ENCODE measurements around the gene RPS6KA5.
"Not testable (repeated sequence)": the region's sequence is repeated elsewhere in the genome, so short reads cannot be mapped to it uniquely, and the experiment has no call there.

Gene RPS6KA5

DNA sequence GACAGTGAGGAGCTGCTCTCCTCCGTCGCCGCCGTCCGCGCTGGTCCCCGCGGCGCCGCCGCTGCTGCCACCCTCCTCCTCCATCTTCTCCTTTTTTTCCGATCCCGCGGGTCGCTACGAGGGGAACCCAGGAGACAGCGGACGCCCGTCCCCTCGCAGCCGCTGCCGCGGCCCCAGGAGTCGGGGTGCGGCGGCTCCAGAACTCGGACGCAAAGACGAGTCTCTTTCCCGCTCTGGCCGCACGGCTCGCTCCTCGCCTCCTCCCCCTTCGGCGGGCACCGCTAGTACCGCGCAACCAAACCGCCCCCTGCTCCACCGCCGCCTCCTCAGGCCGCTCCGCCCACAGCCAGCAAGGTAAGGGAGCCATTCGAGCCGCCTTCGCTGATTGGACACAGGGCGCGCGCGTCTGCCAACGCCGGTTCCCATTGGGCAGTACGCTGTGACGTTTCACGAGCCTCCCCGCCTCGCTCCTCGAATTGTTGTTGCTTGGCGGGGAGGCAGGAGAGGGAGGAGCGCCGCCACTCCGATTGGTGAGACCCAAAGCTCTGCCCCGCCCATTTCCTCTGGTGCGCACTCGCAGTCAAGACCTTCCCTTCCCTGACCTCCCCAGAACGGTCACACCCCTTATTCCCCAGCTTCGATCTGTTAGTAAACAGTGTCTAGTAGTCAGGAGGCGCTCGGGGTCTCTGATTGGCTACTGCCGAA lies at the start of gene RPS6KA5:
Gene RPS6KA5, minus strand, starts transcription at position 291 of the 705 bp plus-strand sequence. Its CDS starts 207 bp downstream, at position 84.
- TF ChIP-seq, protein P1, sequence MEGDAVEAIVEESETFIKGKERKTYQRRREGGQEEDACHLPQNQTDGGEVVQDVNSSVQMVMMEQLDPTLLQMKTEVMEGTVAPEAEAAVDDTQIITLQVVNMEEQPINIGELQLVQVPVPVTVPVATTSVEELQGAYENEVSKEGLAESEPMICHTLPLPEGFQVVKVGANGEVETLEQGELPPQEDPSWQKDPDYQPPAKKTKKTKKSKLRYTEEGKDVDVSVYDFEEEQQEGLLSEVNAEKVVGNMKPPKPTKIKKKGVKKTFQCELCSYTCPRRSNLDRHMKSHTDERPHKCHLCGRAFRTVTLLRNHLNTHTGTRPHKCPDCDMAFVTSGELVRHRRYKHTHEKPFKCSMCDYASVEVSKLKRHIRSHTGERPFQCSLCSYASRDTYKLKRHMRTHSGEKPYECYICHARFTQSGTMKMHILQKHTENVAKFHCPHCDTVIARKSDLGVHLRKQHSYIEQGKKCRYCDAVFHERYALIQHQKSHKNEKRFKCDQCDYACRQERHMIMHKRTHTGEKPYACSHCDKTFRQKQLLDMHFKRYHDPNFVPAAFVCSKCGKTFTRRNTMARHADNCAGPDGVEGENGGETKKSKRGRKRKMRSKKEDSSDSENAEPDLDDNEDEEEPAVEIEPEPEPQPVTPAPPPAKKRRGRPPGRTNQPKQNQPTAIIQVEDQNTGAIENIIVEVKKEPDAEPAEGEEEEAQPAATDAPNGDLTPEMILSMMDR (IDR thresholded peaks at IDR 0.05): peak; percentile 76

DNA sequence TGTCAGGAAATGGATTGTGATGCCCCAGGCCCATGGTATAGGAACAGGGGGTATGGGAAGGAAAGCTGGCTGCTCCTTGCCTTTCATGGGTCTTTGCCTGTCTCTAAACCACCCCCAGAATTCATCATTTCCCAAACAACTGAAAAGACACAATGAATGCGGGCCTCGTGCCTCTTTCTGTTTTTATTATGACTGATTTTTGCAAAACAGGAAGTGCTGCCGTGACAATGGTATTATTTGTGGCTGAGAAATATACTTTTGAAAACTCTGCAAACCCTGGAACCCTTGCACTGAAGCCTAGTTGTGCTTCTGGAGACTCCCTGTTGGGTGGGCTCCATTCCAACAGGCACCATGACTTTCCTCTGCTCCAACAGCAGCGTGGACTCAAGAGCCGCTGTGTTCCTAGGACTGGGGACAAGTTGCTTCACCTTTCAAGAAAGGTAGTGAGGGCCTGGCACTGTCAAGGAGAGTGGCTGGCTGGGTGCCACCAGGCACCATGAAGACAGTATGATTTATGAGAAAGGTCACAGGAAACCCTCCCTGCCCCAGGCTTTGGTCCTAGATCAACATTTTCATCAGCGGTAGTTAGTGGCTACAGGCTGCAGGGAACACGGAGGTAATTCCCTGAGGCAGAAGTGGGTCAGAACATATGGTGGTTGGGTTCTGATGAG lies 48.6 kb upstream of the RPS6KA5 start:
- no peaks in the 10 kb centered on the region for H3K36me3 ChIP-seq
- peaks cover 42 to 45% of the 10 kb centered on the region in 2 experiments for H3K4me1 ChIP-seq (ENCODE audit: control insufficient read depth in 1 of 2, insufficient read depth in 1 of 2, low read depth in 1 of 2, low read length in 1 of 2)
- H3K4me3 ChIP-seq (ENCODE audit: low read depth in 1 of 2, low read length in 1 of 2): peak overlapping the region in 1 of 2 experiments; percentile 40
- H3K27ac ChIP-seq: peak overlapping the region; percentile 93
- TF ChIP-seq, protein P1 (IDR thresholded peaks at IDR 0.05): no peak
- H3K27me3 ChIP-seq: no peaks in the 10 kb centered on the region
- no peaks in the 10 kb centered on the region for H3K9me3 ChIP-seq

More for the DNA sequence above, at the start of gene RPS6KA5:
- H3K36me3 ChIP-seq: no peaks in the 10 kb centered on the region
- H3K9me3 ChIP-seq: no peaks in the 10 kb centered on the region
- peaks cover 42 to 46% of the 10 kb centered on the region in 2 experiments for H3K4me1 ChIP-seq (ENCODE audit: control insufficient read depth in 1 of 2, insufficient read depth in 1 of 2, low read depth in 1 of 2, low read length in 1 of 2)
- H3K27ac ChIP-seq: peak within 1 kb of the TSS; percentile 99
- H3K4me3 ChIP-seq (ENCODE audit: low read depth in 1 of 2, low read length in 1 of 2): peak within 1 kb of the TSS; percentile 86 to 92
- H3K27me3 ChIP-seq: no peaks in the 10 kb centered on the region

DNA sequence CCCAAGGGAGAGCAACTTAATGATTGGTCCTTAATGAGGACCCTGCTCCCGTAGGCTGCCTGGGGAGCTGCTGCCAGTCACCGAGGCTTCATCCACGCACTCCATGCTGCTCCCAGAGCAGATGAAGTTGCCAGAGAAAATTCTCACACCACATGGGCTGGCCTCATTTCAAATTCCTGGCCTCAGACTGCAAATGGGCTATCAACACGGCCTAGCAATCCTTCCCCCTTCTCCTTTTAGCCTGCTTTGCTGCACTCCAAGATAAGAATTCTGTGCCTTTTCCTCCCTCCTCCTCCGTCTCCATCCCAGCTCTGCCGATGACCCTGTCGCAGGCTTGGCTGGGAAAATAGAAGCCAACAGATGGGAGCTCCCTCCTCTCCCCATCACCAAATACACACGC lies 42.7 kb upstream of the RPS6KA5 start:
- TF ChIP-seq, protein P1 (IDR thresholded peaks at IDR 0.05): no peak
- no peak overlapping the region for H3K27ac ChIP-seq
- no peaks in the 10 kb centered on the region for H3K9me3 ChIP-seq
- H3K36me3 ChIP-seq: no peaks in the 10 kb centered on the region
- H3K4me3 ChIP-seq (ENCODE audit: low read depth in 1 of 2, low read length in 1 of 2): no peak overlapping the region
- H3K4me1 ChIP-seq (ENCODE audit: control insufficient read depth in 1 of 2, insufficient read depth in 1 of 2, low read depth in 1 of 2, low read length in 1 of 2): peaks cover 6 to 7% of the 10 kb centered on the region in 2 experiments
- H3K27me3 ChIP-seq: no peaks in the 10 kb centered on the region

DNA sequence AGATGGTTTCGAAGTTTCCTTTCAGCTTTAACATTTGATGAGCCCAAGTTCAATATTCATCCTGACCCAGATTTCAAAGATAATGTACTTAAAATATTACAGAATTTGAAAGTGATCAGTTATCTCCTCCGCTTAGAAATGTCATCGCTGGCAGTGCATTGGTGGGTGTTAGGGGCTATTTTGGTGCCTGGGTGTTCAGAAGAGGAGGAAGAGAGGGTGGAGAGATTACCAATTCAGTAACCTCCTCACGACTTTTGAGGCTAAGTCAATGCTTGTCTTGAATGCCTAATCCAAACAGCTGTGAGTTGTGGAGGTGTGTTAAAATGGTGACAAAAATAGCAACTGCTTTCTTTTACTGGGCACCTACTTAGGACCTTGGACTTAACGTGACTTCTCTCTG lies 39.7 kb upstream of the RPS6KA5 start:
- TF ChIP-seq, protein P1 (IDR thresholded peaks at IDR 0.05): no peak
- H3K4me1 ChIP-seq (ENCODE audit: control insufficient read depth in 1 of 2, insufficient read depth in 1 of 2, low read depth in 1 of 2, low read length in 1 of 2): no peaks in the 10 kb centered on the region
- H3K4me3 ChIP-seq (ENCODE audit: low read depth in 1 of 2, low read length in 1 of 2): no peak overlapping the region
- no peaks in the 10 kb centered on the region for H3K36me3 ChIP-seq
- H3K9me3 ChIP-seq: no peaks in the 10 kb centered on the region
- no peak overlapping the region for H3K27ac ChIP-seq
- H3K27me3 ChIP-seq: no peaks in the 10 kb centered on the region

DNA sequence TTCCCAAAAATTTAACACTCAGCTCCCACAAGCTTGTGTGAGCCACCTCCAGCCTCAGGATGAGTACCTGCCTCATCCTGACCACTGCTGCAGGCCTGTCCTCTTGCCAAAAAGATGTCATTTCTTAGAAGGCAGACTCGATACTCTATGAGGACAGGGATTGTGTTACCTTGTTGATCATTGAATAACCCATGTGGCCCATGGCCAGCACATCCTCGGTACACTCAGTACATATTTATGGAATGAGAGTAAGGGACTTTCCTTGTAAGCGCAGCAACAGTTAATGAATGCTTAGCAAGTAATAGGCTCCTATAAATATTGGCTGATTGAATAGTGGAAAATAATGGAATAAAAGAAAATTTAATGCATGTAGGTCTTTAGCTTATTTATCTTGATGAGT lies 38.1 kb upstream of the RPS6KA5 start:
- Histone ChIP-seq H3K9me3 (no peaks in the 10 kb centered on the region), H3K4me3 (ENCODE audit: low read depth in 1 of 2, low read length in 1 of 2) (no peak overlapping the region), H3K36me3 (no peaks in the 10 kb centered on the region), H3K4me1 (ENCODE audit: control insufficient read depth in 1 of 2, insufficient read depth in 1 of 2, low read depth in 1 of 2, low read length in 1 of 2) (no peaks in the 10 kb centered on the region), H3K27me3 (no peaks in the 10 kb centered on the region), H3K27ac (no peak overlapping the region)
- TF ChIP-seq, protein P1 (IDR thresholded peaks at IDR 0.05): no peak

DNA sequence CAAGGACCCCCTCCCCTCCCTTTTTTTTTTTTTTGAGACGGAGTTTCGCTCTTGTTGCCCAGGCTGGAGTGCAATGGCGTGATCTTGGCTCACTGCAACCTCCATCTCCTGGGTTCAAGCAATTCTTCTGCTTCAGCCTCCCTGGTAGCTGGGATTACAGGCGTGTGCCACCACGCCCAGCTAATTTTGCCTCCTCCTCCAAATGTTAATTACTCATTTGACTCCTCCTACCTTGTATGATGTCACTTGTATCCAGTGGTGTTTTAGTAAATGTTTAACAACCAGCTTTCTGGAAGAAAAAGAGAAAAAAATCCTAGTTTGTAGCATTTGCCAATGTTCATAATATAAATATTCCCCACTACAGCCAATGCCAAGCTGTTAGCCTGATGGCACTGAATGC lies 37.2 kb upstream of the RPS6KA5 start:
- not testable (repeated sequence) for H3K4me3 ChIP-seq (ENCODE audit: low read depth in 1 of 2, low read length in 1 of 2)

More for the DNA sequence above, 37.2 kb upstream of the RPS6KA5 start:
- not testable (repeated sequence) for H3K9me3 ChIP-seq; H3K4me1 ChIP-seq (ENCODE audit: control insufficient read depth in 1 of 2, insufficient read depth in 1 of 2, low read depth in 1 of 2, low read length in 1 of 2); H3K27me3 ChIP-seq; H3K36me3 ChIP-seq; H3K27ac ChIP-seq

Data from neutrophil (primary cell).